Stimulated activated CD4-positive, alpha-beta T cell treated with anti-CD3 and anti-CD28 coated beads, Interleukin-2, amount 100 ng/mL, for 4 hours (primary cell): Measurements from ENCODE around the gene FETUB.
"Not testable (repeated sequence)": the region's sequence is repeated elsewhere in the genome, so short reads cannot be mapped to it uniquely, and the experiment has no call there.

Experiments used
- DNase-seq: peaks from one replicate; pipeline ENCODE4 v3.0.0-alpha.2; 2020; ENCODE audit warnings: low read depth

Gene FETUB

GRCh38 chr3:186679151-186679550, 39.0 kb downstream of the FETUB start:
- DNase-seq: no peak

- no peak for DNase-seq
Observed at GRCh38 chr3:186680869-186681268, 40.7 kb downstream of the FETUB start.

- DNase-seq: no peak
Observed at GRCh38 chr3:186682812-186683211, 42.6 kb downstream of the FETUB start.

- DNase-seq: no peak
Observed at GRCh38 chr3:186683979-186684378, 43.8 kb downstream of the FETUB start.

GRCh38 chr3:186686475-186686874, 46.3 kb downstream of the FETUB start:
- DNase-seq: not testable (repeated sequence)

- DNase-seq: no peak
Observed at GRCh38 chr3:186687120-186687651, 47.0 kb downstream of the FETUB start.

- DNase-seq: not testable (repeated sequence)
Observed at GRCh38 chr3:186690304-186690703, 50.1 kb downstream of the FETUB start.

GRCh38 chr3:186691676-186692075, 51.5 kb downstream of the FETUB start:
- no peak for DNase-seq

- DNase-seq: no peak
Observed at GRCh38 chr3:186693843-186694242, 53.6 kb downstream of the FETUB start.

GRCh38 chr3:186694288-186695032, 54.3 kb downstream of the FETUB start:
- no peak for DNase-seq

- DNase-seq: no peak
Observed at GRCh38 chr3:186696522-186696921, 56.3 kb downstream of the FETUB start.

- DNase-seq: no peak
Observed at GRCh38 chr3:186697510-186697909, 57.3 kb downstream of the FETUB start.

- no peak for DNase-seq
Observed at GRCh38 chr3:186700267-186700666, 60.1 kb downstream of the FETUB start.

GRCh38 chr3:186702451-186702850, 62.3 kb downstream of the FETUB start:
- not testable (repeated sequence) for DNase-seq
